Skeletal muscle tissue (tissue), 4 donors: ENCODE measurements around the gene PCDHGA1. TPM values are rescaled to one million over a fixed set of nuclear protein-coding genes. Genes with fewer than 3 reads are reported as not detected.
A peak's percentile ranks its signal among the peaks of the same experiment; 100 is the strongest.
"Not testable (repeated sequence)": the region's sequence is repeated elsewhere in the genome, so short reads cannot be mapped to it uniquely, and the experiment has no call there.

ENCODE experiments used
- H3K27ac ChIP-seq: one replicate; pipeline ENCODE4 v1.7.0; 2013; ENCODE audit warnings: mild to moderate bottlenecking, low read depth, low read length, inconsistent platforms
- H3K27me3 ChIP-seq, 3 donors: one replicate each; pipeline ENCODE4 v1.7.0; 2013; ENCODE audit warnings: low read length in 3 of 3; ENCODE audit not compliant: control insufficient read depth in 3 of 3, insufficient read depth in 3 of 3
- H3K36me3 ChIP-seq, 3 donors: one replicate each; pipeline ENCODE4 v1.7.0; 2013; ENCODE audit warnings: low read length in 3 of 3; ENCODE audit not compliant: control insufficient read depth in 3 of 3, insufficient read depth in 3 of 3
- H3K4me1 ChIP-seq, 3 donors: one replicate each; pipeline ENCODE4 v1.7.0; 2013; ENCODE audit warnings: low read length in 3 of 3, mild to moderate bottlenecking in 3 of 3; ENCODE audit not compliant: control insufficient read depth in 3 of 3, insufficient read depth in 3 of 3
- H3K4me3 ChIP-seq, 3 donors: one replicate each; pipeline ENCODE4 v1.7.0; 2013; ENCODE audit warnings: low read length in 3 of 3
- H3K9ac ChIP-seq, 3 donors: one replicate each; pipeline ENCODE4 v1.7.0; 2013; ENCODE audit warnings: low read length in 3 of 3, mild to moderate bottlenecking in 3 of 3, moderate library complexity in 2 of 3, low read depth in 1 of 3
- H3K9me3 ChIP-seq, 3 donors: one replicate each; pipeline ENCODE4 v1.7.0; 2013; ENCODE audit warnings: low read length in 3 of 3; ENCODE audit not compliant: control insufficient read depth in 3 of 3
- total RNA-seq: library from RNA; depleted of rRNA; stranded (reverse); fragments of >200 nt; gene quantifications from one replicate; pipeline ENCODE4 v1.2.3, GENCODE V29; 2014
- donor health status: Osteomylitis.

The PCDHGA1 gene
- total RNA-seq, 1 donor from 2014 or later, result 0.52 TPM

DNA sequence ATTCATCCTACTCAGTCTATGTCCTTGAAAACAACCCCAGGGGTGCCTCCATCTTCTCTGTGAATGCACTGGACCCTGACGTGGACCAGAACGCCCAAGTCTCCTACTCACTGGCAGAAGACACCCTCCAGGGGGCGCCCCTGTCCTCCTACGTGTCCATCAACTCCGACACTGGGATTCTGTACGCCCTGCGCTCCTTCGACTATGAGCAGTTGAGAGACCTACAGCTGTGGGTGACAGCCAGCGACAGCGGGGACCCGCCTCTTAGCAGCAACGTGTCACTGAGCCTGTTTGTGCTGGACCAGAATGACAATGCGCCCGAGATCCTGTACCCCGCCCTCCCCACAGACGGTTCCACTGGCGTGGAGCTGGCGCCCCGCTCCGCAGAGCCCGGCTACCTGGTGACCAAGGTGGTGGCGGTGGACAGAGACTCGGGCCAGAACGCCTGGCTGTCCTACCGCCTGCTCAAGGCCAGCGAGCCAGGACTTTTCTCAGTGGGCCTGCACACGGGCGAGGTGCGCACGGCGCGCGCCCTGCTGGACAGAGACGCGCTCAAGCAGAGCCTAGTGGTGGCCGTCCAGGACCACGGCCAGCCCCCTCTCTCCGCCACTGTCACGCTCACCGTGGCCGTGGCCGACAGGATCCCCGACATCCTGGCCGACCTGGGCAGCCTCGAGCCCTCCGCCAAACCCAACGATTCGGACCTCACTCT, 45.3 kb downstream of the PCDHGA1 start:
- Histone ChIP-seq H3K27me3 (peaks cover 9 to 17% (median 10%) of the 10 kb centered on the region in 3 donors), H3K9me3 (peaks cover 21 to 36% (median 21%) of the 10 kb centered on the region in 3 donors), H3K4me1 (peaks cover 0 to 10% (median 0%) of the 10 kb centered on the region in 3 donors)
- not testable (repeated sequence) for H3K36me3 ChIP-seq, H3K9ac ChIP-seq, H3K4me3 ChIP-seq, H3K27ac ChIP-seq

DNA sequence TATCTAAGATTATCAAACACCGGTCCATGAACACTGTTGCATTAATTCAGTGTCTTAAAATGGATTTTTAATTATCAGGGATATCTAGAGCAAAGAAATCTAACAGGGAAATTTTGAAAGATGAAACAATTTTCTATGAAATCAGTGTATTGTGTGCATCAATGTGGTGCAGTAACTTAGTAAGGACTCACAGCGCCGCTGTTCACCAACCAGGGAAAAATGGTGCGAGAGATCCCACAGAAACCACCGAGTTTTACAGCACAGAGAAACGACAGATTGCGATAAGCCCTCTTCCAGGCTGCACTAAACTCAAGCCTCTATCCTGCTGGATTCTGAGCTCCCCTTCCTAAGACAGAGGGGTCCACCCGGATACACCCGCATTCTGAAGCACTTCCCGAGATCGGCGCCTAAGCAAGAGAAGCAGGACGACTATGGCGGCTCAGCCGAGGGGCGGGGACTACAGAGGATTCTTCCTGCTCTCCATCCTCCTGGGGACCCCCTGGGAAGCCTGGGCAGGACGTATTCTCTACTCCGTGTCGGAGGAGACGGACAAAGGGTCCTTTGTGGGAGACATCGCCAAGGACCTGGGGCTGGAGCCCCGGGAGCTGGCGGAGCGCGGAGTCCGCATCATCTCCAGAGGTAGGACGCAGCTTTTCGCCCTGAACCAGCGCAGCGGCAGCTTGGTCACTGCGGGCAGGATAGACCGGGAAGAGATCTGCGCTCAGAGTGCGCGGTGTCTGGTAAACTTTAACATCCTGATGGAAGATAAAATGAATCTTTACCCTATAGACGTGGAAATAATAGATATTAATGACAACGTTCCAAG, 52.4 kb downstream of the PCDHGA1 start, which contains the start of gene PCDHGA7:
PCDHGA7 (plus strand) TSS at position 274 of the 826 bp plus-strand sequence; CDS start at position 432, 158 bp downstream.
- Histone ChIP-seq H3K9ac (peak within 1 kb of the TSS in 1 of 3 donors; percentile 78), H3K36me3 (no peaks in the 10 kb centered on the region), H3K27ac (no peak within 1 kb of the TSS), H3K4me1 (peaks cover 0 to 5% (median 0%) of the 10 kb centered on the region in 3 donors), H3K4me3 (peak within 1 kb of the TSS; percentile 58 to 69 (median 61)), H3K9me3 (peaks cover 8 to 24% (median 14%) of the 10 kb centered on the region in 3 donors), H3K27me3 (peaks cover 0 to 3% (median 0%) of the 10 kb centered on the region in 3 donors)

DNA sequence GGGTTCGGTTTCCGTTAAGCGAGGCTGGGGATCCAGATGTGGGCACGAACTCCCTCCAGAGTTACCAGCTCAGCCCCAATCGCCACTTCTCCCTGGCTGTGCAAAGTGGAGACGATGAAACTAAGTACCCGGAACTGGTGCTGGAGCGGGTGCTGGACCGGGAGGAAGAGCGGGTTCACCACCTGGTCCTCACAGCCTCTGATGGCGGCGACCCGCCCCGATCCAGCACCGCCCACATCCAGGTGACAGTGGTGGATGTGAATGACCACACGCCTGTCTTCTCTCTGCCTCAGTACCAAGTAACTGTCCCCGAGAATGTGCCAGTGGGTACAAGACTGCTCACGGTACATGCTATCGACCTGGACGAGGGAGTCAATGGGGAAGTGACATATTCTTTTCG, 53.0 kb downstream of the PCDHGA1 start:
- Histone ChIP-seq H3K27me3 (peaks cover 0 to 4% (median 0%) of the 10 kb centered on the region in 3 donors), H3K36me3 (no peaks in the 10 kb centered on the region), H3K4me3 (peak overlapping the region; percentile 58 to 69 (median 61)), H3K9ac (no peak overlapping the region), H3K27ac (no peak overlapping the region), H3K9me3 (peaks cover 8 to 25% (median 17%) of the 10 kb centered on the region in 3 donors), H3K4me1 (peaks cover 0 to 6% (median 0%) of the 10 kb centered on the region in 3 donors)

DNA sequence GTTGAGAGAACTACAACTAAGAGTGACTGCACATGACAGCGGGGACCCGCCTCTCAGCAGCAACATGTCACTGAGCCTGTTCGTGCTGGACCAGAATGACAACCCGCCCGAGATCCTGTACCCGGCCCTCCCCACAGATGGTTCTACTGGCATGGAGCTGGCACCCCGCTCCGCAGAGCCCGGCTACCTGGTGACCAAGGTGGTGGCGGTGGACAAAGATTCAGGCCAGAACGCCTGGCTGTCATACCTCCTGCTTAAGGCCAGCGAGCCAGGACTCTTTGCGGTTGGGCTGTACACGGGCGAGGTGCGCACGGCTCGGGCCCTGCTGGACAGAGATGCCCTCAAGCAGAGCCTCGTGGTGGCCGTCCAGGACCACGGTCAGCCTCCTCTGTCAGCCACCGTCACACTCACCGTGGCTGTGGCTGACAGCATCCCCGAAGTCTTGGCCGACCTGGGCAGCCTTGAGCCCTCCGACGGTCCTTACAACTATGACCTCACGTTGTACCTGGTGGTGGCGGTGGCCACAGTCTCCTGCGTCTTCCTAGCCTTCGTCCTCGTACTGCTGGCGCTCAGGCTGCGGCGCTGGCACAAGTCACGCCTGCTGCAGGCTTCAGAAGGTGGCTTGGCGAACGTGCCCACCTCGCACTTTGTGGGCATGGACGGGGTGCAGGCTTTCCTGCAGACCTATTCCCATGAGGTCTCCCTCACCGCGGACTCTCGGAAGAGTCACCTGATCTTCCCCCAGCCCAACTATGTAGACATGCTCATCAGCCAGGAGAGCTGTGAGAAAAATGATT, 54.4 kb downstream of the PCDHGA1 start:
- H3K27ac ChIP-seq, result no peak overlapping the region
- no peak overlapping the region for H3K9ac ChIP-seq
- H3K4me1 ChIP-seq, result peaks cover 0 to 13% (median 0%) of the 10 kb centered on the region in 3 donors
- peaks cover 0 to 1% (median 0%) of the 10 kb centered on the region in 3 donors for H3K36me3 ChIP-seq
- H3K4me3 ChIP-seq, result peak overlapping the region in 1 of 3 donors; percentile 33
- H3K27me3 ChIP-seq, result peaks cover 0 to 6% (median 0%) of the 10 kb centered on the region in 3 donors
- H3K9me3 ChIP-seq, result peaks cover 11 to 28% (median 26%) of the 10 kb centered on the region in 3 donors

DNA sequence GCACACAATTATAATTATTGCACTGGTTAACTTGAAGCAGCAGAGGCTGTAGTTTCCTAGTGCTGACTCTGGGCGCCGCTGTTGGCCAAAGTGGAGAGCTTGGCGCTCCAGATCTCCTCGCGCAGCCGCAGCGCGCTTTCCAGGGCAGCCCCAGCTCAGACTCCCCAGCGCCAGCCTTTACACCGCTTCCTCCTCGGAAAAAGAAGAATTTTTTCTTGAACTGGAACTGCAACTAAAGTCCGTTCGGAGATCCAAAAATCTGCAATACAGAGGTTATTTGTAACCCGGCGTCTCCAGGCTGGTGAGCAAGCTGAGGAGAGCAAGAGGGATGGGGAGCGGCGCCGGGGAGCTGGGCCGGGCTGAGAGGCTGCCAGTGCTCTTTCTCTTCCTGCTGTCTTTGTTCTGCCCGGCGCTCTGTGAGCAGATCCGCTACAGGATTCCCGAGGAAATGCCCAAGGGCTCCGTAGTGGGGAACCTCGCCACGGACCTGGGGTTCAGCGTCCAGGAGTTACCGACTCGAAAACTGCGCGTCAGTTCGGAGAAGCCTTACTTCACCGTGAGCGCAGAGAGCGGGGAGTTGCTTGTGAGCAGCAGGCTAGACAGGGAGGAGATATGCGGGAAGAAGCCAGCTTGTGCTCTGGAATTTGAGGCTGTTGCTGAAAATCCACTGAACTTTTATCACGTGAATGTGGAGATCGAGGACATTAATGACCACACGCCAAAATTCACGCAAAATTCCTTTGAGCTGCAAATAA, 57.4 kb downstream of the PCDHGA1 start, which contains the start of gene PCDHGB4:
PCDHGB4 (plus strand) TSS at position 142 of the 755 bp plus-strand sequence; CDS start at position 329, 187 bp downstream.
- Histone ChIP-seq H3K27me3 (peaks cover 0 to 10% (median 2%) of the 10 kb centered on the region in 3 donors), H3K4me3 (peak within 1 kb of the TSS; percentile 45 to 59 (median 49)), H3K4me1 (peaks cover 0 to 14% (median 0%) of the 10 kb centered on the region in 3 donors), H3K9me3 (peaks cover 14 to 36% (median 29%) of the 10 kb centered on the region in 3 donors)
- H3K9ac ChIP-seq, H3K36me3 ChIP-seq, H3K27ac ChIP-seq: not testable (repeated sequence)

DNA sequence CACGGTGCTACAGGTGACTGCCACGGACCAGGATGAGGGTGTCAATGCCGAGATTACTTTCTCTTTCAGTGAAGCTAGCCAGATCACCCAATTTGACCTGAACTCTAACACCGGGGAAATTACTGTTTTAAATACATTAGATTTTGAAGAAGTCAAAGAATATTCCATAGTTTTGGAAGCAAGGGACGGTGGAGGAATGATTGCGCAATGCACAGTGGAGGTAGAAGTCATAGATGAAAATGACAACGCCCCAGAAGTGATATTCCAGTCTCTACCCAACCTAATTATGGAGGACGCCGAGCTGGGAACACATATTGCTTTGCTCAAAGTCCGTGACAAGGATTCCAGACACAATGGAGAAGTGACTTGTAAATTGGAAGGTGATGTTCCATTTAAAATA, 58.3 kb downstream of the PCDHGA1 start:
- peaks cover 0 to 14% (median 4%) of the 10 kb centered on the region in 3 donors for H3K27me3 ChIP-seq
- H3K27ac ChIP-seq, result no peak overlapping the region
- H3K9ac ChIP-seq, result no peak overlapping the region
- peaks cover 0 to 6% (median 0%) of the 10 kb centered on the region in 3 donors for H3K36me3 ChIP-seq
- H3K4me1 ChIP-seq, result peaks cover 0 to 12% (median 0%) of the 10 kb centered on the region in 3 donors
- peak overlapping the region; percentile 37 to 59 (median 45) for H3K4me3 ChIP-seq
- peaks cover 12 to 31% (median 29%) of the 10 kb centered on the region in 3 donors for H3K9me3 ChIP-seq

DNA sequence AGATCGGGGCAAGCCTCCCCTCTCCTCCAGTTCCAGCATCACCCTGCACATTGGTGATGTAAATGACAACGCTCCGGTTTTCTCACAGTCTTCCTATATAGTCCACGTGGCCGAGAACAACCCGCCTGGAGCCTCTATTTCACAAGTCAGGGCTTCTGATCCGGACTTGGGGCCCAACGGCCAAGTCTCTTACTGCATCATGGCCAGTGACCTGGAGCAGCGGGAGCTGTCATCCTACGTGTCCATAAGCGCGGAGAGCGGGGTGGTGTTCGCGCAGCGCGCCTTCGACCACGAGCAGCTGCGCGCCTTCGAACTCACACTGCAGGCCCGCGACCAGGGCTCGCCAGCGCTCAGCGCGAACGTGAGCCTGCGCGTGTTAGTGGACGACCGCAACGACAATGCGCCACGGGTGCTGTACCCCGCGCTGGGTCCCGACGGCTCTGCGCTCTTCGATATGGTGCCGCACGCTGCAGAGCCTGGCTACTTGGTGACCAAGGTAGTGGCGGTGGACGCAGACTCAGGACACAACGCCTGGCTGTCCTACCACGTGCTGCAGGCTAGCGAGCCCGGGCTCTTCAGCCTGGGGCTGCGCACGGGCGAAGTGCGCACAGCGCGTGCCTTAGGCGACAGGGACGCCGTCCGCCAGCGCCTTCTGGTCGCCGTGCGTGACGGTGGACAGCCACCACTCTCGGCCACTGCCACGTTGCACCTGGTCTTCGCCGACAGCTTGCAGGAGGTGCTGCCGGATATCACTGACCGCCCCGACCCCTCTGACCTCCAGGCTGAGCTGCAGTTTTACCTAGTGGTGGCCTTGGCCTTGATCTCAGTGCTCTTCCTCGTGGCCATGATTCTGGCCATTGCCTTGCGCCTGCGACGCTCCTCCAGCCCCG, 59.1 kb downstream of the PCDHGA1 start:
- H3K36me3 ChIP-seq, result peaks cover 0 to 6% (median 0%) of the 10 kb centered on the region in 3 donors
- H3K9me3 ChIP-seq, result peaks cover 12 to 34% (median 30%) of the 10 kb centered on the region in 3 donors
- H3K27ac ChIP-seq, result no peak overlapping the region
- peaks cover 0 to 14% (median 6%) of the 10 kb centered on the region in 3 donors for H3K27me3 ChIP-seq
- H3K4me1 ChIP-seq, result peaks cover 0 to 12% (median 0%) of the 10 kb centered on the region in 3 donors
- H3K9ac ChIP-seq, result no peak overlapping the region
- H3K4me3 ChIP-seq, result peak overlapping the region; percentile 17 to 59 (median 41)
